HG03432 (cell line): ENCODE results near the gene NPIPB8.
"Not testable (repeated sequence)": the region's sequence is repeated elsewhere in the genome, so short reads cannot be mapped to it uniquely, and the experiment has no call there.

Experiments used
- ATAC-seq: cut with Tn5 transposase; IDR thresholded peaks from one replicate; pipeline ENCODE4 v1.9.1; 2021; ENCODE audit warnings: mild to moderate bottlenecking, moderate library complexity; ENCODE audit not compliant: unreplicated experiment

The NPIPB8 gene

DNA sequence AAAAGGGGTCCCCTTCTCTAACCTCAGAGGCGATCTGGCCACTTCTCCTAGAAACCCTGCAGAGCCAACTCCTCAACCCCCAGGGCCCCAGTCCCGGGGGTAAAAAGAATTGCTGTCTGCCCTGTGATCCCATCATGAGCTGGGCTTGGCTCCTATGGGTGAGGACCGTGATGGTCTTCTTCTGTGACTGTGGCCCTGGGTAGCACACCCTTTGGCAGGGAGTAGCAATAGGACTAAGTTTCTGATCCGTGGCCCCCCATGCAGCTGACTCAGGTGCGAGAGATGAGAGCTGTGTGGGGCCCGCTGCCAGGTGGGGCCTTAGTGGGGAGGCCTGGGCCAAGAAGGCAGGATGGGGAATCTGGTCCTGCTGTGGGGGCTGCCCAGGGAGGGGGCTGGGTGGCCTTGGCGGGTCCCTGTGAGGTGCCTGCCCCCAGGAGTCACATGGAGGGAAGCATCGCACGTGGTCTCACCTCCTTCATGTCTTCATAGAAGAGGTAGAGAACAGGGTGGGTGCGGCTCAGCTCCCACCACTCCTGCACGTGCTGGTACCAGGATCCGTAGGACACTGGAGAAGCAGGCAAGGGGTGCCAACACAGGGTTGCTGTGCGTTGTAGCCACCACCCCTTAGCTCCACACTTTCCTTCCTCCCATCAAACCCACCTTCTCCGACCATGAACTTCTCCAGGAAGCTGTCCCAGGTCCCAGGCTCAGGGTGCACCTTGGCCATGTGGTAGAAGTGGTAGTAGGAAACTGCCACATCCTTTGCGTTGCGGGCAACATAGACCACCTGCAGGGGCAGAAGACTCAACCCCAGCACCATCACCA, 31.4 kb upstream of the NPIPB8 start:
- no peak for ATAC-seq

GRCh38 chr16:28607116-28607623, 30.7 kb upstream of the NPIPB8 start:
- ATAC-seq: no peak

GRCh38 chr16:28607681-28608495, 30.0 kb upstream of the NPIPB8 start:
- ATAC-seq: not testable (repeated sequence)

- not testable (repeated sequence) for ATAC-seq
Observed at GRCh38 chr16:28608496-28608808, 29.4 kb upstream of the NPIPB8 start.

- ATAC-seq: not testable (repeated sequence)
Observed at GRCh38 chr16:28608867-28609596, 28.8 kb upstream of the NPIPB8 start.

GRCh38 chr16:28609631-28610594, 28.0 kb upstream of the NPIPB8 start, which contains the start of gene SULT1A1:
Gene SULT1A1, minus strand, starts transcription at chr16:28610044. Its CDS starts 1,189 bp downstream, at chr16:28608855.
- no peak for ATAC-seq

DNA sequence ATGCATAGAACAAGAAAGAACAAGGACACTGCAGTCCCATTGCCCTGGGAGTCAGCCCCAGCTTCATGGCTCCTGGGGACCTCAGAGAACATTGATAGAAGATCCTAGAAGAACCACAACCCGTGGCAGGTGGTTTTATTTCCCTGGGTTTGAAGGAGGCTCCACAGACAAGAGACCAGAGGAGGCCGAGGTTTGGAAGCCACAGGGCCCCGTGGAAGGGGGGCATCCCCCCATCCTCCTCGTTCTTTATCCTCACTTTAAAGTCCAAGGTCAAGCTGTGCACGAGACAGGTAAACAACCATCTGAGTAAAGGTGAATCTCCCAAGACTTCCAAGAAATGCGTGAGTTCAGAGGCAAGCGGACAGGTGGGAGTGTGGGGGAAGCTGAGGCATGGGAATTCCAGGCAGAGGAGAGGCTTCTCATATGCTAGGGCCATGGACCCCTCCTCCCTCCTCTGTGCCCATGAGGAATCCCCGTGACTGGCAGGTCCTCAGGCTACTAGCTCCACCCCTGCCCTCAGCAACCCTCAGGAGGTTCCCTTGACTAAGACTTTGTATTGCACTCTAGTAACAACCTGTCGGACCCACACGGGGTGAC, 27.2 kb upstream of the NPIPB8 start:
- ATAC-seq: no peak

DNA sequence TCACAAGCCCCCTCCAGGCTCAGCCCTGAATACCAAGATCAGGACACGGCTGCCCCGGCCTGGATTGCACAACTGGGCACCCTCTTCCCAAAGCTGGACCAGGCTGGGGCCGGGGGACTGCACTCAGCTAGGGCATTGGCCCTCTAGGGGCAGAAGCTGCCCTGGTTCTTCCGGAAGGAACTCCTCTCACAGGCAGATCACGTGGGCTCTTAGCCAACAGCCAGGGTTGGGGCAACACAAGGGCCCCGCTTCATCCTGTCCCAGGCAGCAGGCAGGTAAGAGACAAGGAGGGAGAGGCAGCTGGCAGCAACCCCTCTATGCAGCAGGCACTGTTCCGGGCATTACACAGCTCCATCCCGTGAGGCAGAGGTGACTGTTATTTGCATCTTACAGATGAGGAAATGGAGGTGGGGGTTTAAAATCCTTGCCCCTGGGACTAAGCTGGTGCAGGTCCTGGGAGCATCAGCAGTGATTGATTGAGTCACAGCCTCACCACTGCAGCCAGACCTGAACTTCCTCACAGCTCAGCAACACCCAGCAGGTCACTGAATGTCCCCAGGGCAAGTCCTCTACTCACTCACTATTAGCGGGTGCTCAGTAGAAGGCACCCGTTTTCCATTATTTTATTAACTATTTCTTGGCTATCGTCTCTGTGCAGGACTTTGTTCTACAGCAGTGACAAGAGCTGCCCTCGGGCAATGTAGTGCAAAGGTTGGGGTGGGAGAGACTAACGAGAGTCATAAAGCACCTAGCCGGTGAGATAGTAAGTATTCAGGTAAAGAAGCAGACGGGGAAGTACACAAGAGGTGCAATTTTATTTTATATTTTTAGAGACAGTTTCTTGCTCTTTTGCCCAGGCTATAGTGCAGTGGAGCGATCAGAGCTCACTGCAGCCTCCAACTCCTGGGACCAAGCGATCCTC, 25.2 kb upstream of the NPIPB8 start:
- ATAC-seq: not testable (repeated sequence)

DNA sequence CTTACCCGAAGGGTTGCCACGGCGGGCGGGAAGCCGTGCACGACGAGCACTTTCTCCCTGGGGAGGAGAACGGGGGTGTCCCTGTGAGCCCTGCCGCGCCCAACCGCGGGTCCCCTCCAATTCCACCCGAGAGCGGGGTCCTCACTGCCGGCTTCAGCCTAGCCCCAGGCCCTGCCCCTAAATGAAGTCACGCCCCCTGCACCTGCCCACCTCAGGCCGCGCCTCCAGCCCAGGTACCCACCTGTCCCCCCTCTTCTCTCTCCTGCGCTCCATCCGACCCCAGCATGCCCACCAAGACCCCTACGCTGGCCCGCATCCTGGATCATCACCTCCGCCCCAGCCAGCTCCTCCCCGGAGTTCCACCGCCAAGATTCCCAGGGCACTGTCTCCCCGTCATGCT, 24.0 kb upstream of the NPIPB8 start:
- not testable (repeated sequence) for ATAC-seq

- ATAC-seq: not testable (repeated sequence)
Observed at GRCh38 chr16:28614561-28614960, 23.3 kb upstream of the NPIPB8 start.

DNA sequence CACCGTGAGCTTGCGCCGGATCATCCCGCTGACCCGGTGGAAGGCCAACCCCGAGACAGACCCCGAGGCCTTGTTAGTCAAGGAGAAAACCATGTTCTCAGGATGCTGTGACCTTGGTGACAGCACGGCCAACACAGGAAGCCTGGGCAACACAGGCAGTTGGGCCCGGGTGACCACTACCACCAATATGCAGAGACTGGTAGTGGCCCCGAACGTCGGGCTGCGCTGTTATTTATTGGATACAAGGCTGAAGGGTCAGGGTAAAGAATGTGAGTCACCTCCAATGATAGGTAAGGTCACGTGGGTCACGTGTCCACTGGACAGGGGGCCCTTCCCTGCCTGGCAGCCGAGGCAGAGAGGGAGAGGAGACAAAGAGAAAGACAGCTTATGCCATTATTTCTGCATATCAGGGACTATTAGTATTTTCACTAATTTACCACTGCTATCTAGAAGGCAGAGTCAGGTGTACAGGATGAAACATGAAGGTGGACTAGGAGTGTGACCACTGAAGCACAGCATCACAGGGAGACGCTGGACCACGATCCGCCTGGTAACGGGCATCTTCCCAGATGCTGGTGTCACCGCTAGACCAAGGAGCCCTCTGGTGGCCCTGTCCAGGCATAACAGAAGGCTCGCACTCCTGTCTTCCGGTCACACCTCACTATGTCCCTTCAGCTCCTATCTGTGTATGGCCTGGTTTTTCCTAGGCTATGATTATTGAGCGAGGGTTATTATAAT, 22.2 kb upstream of the NPIPB8 start:
- ATAC-seq: not testable (repeated sequence)

DNA sequence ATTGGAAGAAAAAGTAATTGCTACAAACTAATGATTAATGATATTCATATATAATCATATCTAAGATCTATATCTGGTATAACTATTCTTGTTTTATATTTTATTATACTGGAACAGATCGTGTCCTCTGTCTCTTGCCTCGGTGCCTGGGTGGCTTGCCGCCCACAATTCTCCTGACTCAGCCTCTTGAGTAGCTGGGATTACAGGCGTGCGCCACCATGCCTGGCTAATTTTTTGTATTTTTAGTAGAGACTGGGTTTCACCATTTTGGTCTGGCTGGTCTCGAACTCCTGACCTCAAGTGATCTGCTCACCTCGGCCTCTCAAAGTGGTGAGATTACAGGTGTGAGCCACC, 21.7 kb upstream of the NPIPB8 start:
- ATAC-seq: not testable (repeated sequence)

- ATAC-seq: no peak
Observed at GRCh38 chr16:28616636-28617035, 21.2 kb upstream of the NPIPB8 start.

- ATAC-seq: no peak
Observed at GRCh38 chr16:28617874-28618273, 20.0 kb upstream of the NPIPB8 start.

DNA sequence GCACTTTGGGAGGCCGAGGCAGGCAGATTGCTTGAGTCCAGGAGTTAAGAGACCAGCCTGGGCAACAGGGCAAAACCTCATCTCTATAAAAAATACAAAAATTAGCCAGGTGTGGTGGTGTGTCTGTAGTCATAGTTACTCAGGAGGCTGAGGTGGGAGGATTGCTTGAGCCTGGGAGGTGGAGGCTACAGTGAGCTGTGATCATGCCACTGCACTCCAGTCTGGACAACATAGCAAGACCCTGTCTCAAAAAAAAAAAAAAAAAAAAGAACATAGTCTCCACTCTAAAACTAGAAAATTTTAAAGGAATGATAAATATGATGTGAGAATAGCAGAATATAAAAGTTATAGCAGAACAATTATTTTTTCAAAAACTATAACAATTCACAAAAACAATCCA, 17.5 kb upstream of the NPIPB8 start:
- ATAC-seq: not testable (repeated sequence)

GRCh38 chr16:28621481-28622155, 16.2 kb upstream of the NPIPB8 start:
- ATAC-seq: no peak

GRCh38 chr16:28622532-28623171, 15.2 kb upstream of the NPIPB8 start:
- not testable (repeated sequence) for ATAC-seq
